Stomach (tissue), 4 donors: ENCODE results near the gene FHAD1.

Experiments
- POLR2A ChIP-seq, 4 donors: fragments of 450-650 bp; IDR thresholded peaks; one replicate each; pipeline ENCODE4 v1.6.1; 2016; ENCODE audit warnings: antibody characterized with exemption in 4 of 4, control low read depth in 2 of 4, mild to moderate bottlenecking in 1 of 4, moderate library complexity in 1 of 4
- POLR2AphosphoS5 ChIP-seq, 3 donors: sonication (generic); formaldehyde crosslinking; IDR thresholded peaks; one replicate each; pipeline ENCODE4 v1.6.1; 2016; ENCODE audit warnings: antibody characterized with exemption in 3 of 3
- TF ChIP-seq, protein P1 (sequence below), 7 experiments: fragments of 450-650 bp in 4 of 7; fragments of 200-600 bp in 3 of 7; sonication (generic) in 3 of 7; IDR thresholded peaks; one replicate each; pipeline ENCODE4 v1.5.1; 2016 to 2019; ENCODE audit warnings: antibody characterized with exemption in 7 of 7, control low read depth in 2 of 7, mild to moderate bottlenecking in 1 of 7

DNA sequence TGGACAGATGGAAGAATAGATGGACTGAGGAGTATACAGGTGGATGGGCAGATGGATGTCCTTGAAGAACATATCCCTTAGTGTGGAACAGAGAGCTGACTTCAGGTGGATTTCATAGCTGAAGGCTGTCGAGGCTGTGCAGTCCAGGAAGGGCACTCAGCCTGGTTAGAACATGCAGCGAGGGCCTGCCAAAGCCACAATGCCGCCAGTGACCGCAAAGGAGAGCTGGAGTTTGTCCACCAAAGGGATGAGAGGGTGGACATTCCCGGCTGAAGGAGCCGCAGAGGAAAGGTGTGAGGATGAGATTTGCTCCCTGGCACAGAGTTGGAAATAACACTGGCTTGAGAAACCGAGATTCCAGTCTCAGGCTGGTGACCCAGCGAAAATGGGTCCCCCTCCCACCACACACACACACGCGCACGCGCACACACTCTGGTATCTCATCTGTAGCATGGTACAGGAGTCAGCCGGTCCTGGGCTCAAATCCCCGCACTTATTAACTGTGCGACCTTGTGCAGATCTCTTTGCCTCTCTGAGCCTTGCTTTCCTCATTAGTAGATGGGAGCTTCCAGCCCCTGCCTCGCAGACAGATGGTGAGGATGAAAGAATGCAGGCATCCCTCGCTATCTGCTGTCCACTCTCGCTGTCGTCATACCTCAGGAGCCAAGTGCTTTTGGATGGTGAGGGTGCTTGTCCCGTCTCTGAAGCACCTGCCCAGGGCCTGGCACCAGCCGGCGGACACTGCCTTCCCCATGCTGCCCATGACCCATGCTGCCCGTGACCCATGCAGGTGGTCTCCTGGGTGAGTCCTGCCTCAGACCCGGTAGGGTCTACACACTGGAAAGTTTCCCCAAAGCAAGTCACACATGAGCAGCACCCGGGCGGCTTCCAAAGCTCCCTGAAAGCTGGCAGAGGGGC lies 135.8 kb downstream of the FHAD1 start:
- TF ChIP-seq POLR2A (IDR thresholded peaks at IDR 0.05) (no peak), POLR2AphosphoS5 (IDR thresholded peaks at IDR 0.05) (no peak)
- TF ChIP-seq, protein P1, sequence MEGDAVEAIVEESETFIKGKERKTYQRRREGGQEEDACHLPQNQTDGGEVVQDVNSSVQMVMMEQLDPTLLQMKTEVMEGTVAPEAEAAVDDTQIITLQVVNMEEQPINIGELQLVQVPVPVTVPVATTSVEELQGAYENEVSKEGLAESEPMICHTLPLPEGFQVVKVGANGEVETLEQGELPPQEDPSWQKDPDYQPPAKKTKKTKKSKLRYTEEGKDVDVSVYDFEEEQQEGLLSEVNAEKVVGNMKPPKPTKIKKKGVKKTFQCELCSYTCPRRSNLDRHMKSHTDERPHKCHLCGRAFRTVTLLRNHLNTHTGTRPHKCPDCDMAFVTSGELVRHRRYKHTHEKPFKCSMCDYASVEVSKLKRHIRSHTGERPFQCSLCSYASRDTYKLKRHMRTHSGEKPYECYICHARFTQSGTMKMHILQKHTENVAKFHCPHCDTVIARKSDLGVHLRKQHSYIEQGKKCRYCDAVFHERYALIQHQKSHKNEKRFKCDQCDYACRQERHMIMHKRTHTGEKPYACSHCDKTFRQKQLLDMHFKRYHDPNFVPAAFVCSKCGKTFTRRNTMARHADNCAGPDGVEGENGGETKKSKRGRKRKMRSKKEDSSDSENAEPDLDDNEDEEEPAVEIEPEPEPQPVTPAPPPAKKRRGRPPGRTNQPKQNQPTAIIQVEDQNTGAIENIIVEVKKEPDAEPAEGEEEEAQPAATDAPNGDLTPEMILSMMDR (IDR thresholded peaks at IDR 0.05), result no peak
